ENCODE measurements around the gene RYR2. TPM values are rescaled to one million over a fixed set of nuclear protein-coding genes. Genes with fewer than 3 reads are reported as not detected.

Gene RYR2
- total RNA-seq, 1 donor from 2014 or later: 15.2 TPM

DNA sequence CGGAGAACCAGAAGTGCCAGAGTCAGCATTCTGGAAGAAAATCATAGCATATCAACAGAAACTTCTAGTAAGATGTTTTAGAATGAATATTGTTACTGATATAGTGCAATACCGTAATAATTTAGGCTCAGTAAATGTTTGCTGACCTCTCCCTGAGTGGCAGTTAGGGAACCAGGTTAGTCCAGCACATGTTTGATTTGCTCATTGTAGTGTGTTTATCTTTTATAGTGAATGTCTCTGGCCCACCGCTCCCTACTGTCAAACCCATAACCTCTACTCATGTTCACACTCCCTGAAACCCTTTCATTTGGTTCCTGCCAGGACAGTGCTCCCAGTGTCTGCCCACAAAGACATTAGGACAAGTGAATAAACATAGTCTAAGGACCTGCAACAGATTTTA is 746.1 kb downstream of the RYR2 start:
- intact Hi-C loops (cut with DNase I): no loop called here
- TF ChIP-seq, protein P1, sequence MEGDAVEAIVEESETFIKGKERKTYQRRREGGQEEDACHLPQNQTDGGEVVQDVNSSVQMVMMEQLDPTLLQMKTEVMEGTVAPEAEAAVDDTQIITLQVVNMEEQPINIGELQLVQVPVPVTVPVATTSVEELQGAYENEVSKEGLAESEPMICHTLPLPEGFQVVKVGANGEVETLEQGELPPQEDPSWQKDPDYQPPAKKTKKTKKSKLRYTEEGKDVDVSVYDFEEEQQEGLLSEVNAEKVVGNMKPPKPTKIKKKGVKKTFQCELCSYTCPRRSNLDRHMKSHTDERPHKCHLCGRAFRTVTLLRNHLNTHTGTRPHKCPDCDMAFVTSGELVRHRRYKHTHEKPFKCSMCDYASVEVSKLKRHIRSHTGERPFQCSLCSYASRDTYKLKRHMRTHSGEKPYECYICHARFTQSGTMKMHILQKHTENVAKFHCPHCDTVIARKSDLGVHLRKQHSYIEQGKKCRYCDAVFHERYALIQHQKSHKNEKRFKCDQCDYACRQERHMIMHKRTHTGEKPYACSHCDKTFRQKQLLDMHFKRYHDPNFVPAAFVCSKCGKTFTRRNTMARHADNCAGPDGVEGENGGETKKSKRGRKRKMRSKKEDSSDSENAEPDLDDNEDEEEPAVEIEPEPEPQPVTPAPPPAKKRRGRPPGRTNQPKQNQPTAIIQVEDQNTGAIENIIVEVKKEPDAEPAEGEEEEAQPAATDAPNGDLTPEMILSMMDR (IDR thresholded peaks at IDR 0.05): no peak
- H3K4me1 ChIP-seq: no peaks in the 10 kb centered on the region
- peaks cover 0 to 12% of the 10 kb centered on the region in 2 donors for H3K36me3 ChIP-seq
- H3K27me3 ChIP-seq: no peaks in the 10 kb centered on the region
- no peak overlapping the region for H3K4me3 ChIP-seq
- no peak for DNase-seq (ENCODE audit: low spot score in 2 of 2)
- no peak overlapping the region for H3K27ac ChIP-seq
- no peaks in the 10 kb centered on the region for H3K9me3 ChIP-seq

GRCh38 chr1:237789619-237790018 is 747.6 kb downstream of the RYR2 start:
- no peak overlapping the region for H3K27ac ChIP-seq
- peaks cover 0 to 7% of the 10 kb centered on the region in 2 donors for H3K36me3 ChIP-seq
- no peaks in the 10 kb centered on the region for H3K27me3 ChIP-seq
- H3K4me3 ChIP-seq: no peak overlapping the region
- no peak for DNase-seq (ENCODE audit: low spot score in 2 of 2)
- no peaks in the 10 kb centered on the region for H3K9me3 ChIP-seq
- TF ChIP-seq, protein P1 (IDR thresholded peaks at IDR 0.05): no peak
- intact Hi-C loops (cut with DNase I): no loop called here
- H3K4me1 ChIP-seq: no peaks in the 10 kb centered on the region

- H3K4me1 ChIP-seq: no peaks in the 10 kb centered on the region
- TF ChIP-seq, protein P1 (IDR thresholded peaks at IDR 0.05): no peak
- no peaks in the 10 kb centered on the region for H3K9me3 ChIP-seq
- H3K27me3 ChIP-seq: no peaks in the 10 kb centered on the region
- no peak overlapping the region for H3K4me3 ChIP-seq
- H3K36me3 ChIP-seq: peaks cover 0 to 4% of the 10 kb centered on the region in 2 donors
- H3K27ac ChIP-seq: no peak overlapping the region
- no peak for DNase-seq (ENCODE audit: low spot score in 2 of 2)
- intact Hi-C loops (cut with DNase I): no loop called here
Measured at GRCh38 chr1:237791592-237791991, 749.6 kb downstream of the RYR2 start.

GRCh38 chr1:237792149-237792548 is 750.2 kb downstream of the RYR2 start:
- no peaks in the 10 kb centered on the region for H3K9me3 ChIP-seq
- TF ChIP-seq, protein P1 (IDR thresholded peaks at IDR 0.05): no peak
- no peak for DNase-seq (ENCODE audit: low spot score in 2 of 2)
- intact Hi-C loops (cut with DNase I): no loop called here
- no peak overlapping the region for H3K27ac ChIP-seq
- no peak overlapping the region for H3K4me3 ChIP-seq
- no peaks in the 10 kb centered on the region for H3K4me1 ChIP-seq
- peaks cover 0 to 4% of the 10 kb centered on the region in 2 donors for H3K36me3 ChIP-seq
- H3K27me3 ChIP-seq: no peaks in the 10 kb centered on the region

GRCh38 chr1:237792726-237793125 is 750.7 kb downstream of the RYR2 start:
- Histone ChIP-seq H3K36me3 (peaks cover 0 to 4% of the 10 kb centered on the region in 2 donors), H3K27ac (no peak overlapping the region), H3K4me1 (no peaks in the 10 kb centered on the region), H3K4me3 (no peak overlapping the region), H3K9me3 (no peaks in the 10 kb centered on the region), H3K27me3 (no peaks in the 10 kb centered on the region)
- TF ChIP-seq, protein P1 (IDR thresholded peaks at IDR 0.05): no peak
- no peak for DNase-seq (ENCODE audit: low spot score in 2 of 2)
- intact Hi-C loops (cut with DNase I): no loop called here

- H3K9me3 ChIP-seq: no peaks in the 10 kb centered on the region
- no peaks in the 10 kb centered on the region for H3K4me1 ChIP-seq
- intact Hi-C loops (cut with DNase I): no loop called here
- TF ChIP-seq, protein P1 (IDR thresholded peaks at IDR 0.05): no peak
- no peak overlapping the region for H3K27ac ChIP-seq
- DNase-seq (ENCODE audit: low spot score in 2 of 2): no peak
- H3K36me3 ChIP-seq: no peaks in the 10 kb centered on the region
- H3K27me3 ChIP-seq: no peaks in the 10 kb centered on the region
- H3K4me3 ChIP-seq: no peak overlapping the region
Measured at GRCh38 chr1:237794071-237794470, 752.1 kb downstream of the RYR2 start.
